WTC11 (cell line): ENCODE measurements around the gene PMAIP1. TPM values are rescaled to one million over a fixed set of nuclear protein-coding genes. Genes with fewer than 3 reads are reported as not detected.
A peak's percentile ranks its signal among the peaks of the same experiment; 100 is the strongest.

ENCODE experiments used
- ATAC-seq: fragments of 200-7000 bp; cut with Tn5 transposase; 2 replicates; pipeline ENCODE4 v1.10.0; 2021; ENCODE audit warnings: mild to moderate bottlenecking, moderate library complexity
- CTCF ChIA-PET: fragments of 300-600 bp; sonication (Branson Sonifier 250); formaldehyde crosslinking; loops from one replicate; lab custom pipeline; 2021; ENCODE audit warnings: antibody characterized with exemption; lab: Charles Lee
- POLR2A ChIA-PET: fragments of 350-600 bp; sonication (Branson Sonifier 250); formaldehyde crosslinking; loops from one replicate; lab custom pipeline; 2021; ENCODE audit warnings: antibody characterized with exemption; lab: Charles Lee
- DNase-seq: peaks from one replicate; pipeline ENCODE4 v3.0.0; 2021; ENCODE audit warnings: low spot score
- H3K27ac Mint-ChIP-seq: 2 replicates; pipeline ENCODE4 v1.8.0; 2021; ENCODE audit warnings: mixed read lengths
- H3K27me3 Mint-ChIP-seq: 2 replicates; pipeline ENCODE4 v1.8.0; 2021; ENCODE audit warnings: low read depth, mild to moderate bottlenecking, moderate library complexity, mixed read lengths
- H3K36me3 Mint-ChIP-seq: 2 replicates; pipeline ENCODE4 v1.8.0; 2021; ENCODE audit warnings: mixed read lengths
- H3K4me1 Mint-ChIP-seq: 2 replicates; pipeline ENCODE4 v1.8.0; 2022; ENCODE audit warnings: mixed read lengths
- H3K4me3 Mint-ChIP-seq: 2 replicates; pipeline ENCODE4 v1.8.0; 2021; ENCODE audit warnings: mild to moderate bottlenecking, moderate library complexity, mixed read lengths
- H3K9me3 Mint-ChIP-seq: 2 replicates; pipeline ENCODE4 v1.8.0; 2021; ENCODE audit warnings: mixed read lengths
- ARID4B ChIP-seq: sonication (generic); formaldehyde crosslinking; IDR thresholded peaks from 2 replicates; pipeline ENCODE4 v1.8.0; 2023; ENCODE audit warnings: missing genetic modification reagents, mild to moderate bottlenecking, borderline replicate concordance
- ATF1 ChIP-seq: sonication (generic); formaldehyde crosslinking; IDR thresholded peaks from 2 replicates; pipeline ENCODE4 v1.8.1; 2023; ENCODE audit warnings: mild to moderate bottlenecking, moderate library complexity, missing genetic modification reagents
- CREB1 ChIP-seq: sonication (generic); formaldehyde crosslinking; IDR thresholded peaks from 2 replicates; pipeline ENCODE4 v1.8.0; 2023; ENCODE audit warnings: mild to moderate bottlenecking, missing genetic modification reagents
- ELF4 ChIP-seq: sonication (generic); formaldehyde crosslinking; IDR thresholded peaks from 2 replicates; pipeline ENCODE4 v1.8.1; 2022; ENCODE audit warnings: low read depth, mild to moderate bottlenecking, moderate library complexity, missing genetic modification reagents
- HMGXB4 ChIP-seq: sonication (generic); formaldehyde crosslinking; IDR thresholded peaks from 2 replicates; pipeline ENCODE4 v1.8.1; 2023; ENCODE audit warnings: mild to moderate bottlenecking, moderate library complexity, missing genetic modification reagents
- NFATC4 ChIP-seq: fragments of 250-450 bp; sonication (Bioruptor Pico); IDR thresholded peaks from 2 replicates; pipeline ENCODE4 v1.9.0; 2021; ENCODE audit warnings: mild to moderate bottlenecking
- PRRX2 ChIP-seq: fragments of 250-450 bp; sonication (Bioruptor Pico); IDR thresholded peaks from 2 replicates; pipeline ENCODE4 v1.8.0; 2021; ENCODE audit warnings: mild to moderate bottlenecking
- SOX15 ChIP-seq: fragments of 250-450 bp; sonication (Bioruptor Pico); IDR thresholded peaks from 2 replicates; pipeline ENCODE4 v1.9.0; 2021; ENCODE audit warnings: mild to moderate bottlenecking
- TEAD4 ChIP-seq: sonication (generic); formaldehyde crosslinking; IDR thresholded peaks from 2 replicates; pipeline ENCODE4 v1.8.0; 2022; ENCODE audit warnings: mild to moderate bottlenecking, missing genetic modification reagents
- USF1 ChIP-seq: sonication (generic); formaldehyde crosslinking; IDR thresholded peaks from 2 replicates; pipeline ENCODE4 v1.8.0; 2022; ENCODE audit warnings: mild to moderate bottlenecking, missing genetic modification reagents
- ZMAT4 ChIP-seq: fragments of 250-450 bp; sonication (Bioruptor Pico); IDR thresholded peaks from 2 replicates; pipeline ENCODE4 v1.9.0; 2021; ENCODE audit warnings: mild to moderate bottlenecking
- ZNF121 ChIP-seq: sonication (generic); formaldehyde crosslinking; IDR thresholded peaks from 2 replicates; pipeline ENCODE4 v1.8.0; 2023; ENCODE audit warnings: missing genetic modification reagents
- ZNF232 ChIP-seq: sonication (generic); formaldehyde crosslinking; IDR thresholded peaks from 2 replicates; pipeline ENCODE4 v1.8.0; 2022; ENCODE audit warnings: mild to moderate bottlenecking, missing genetic modification reagents
- ZNF281 ChIP-seq: sonication (generic); formaldehyde crosslinking; IDR thresholded peaks from 2 replicates; pipeline ENCODE4 v1.8.0; 2023; ENCODE audit warnings: mild to moderate bottlenecking, missing genetic modification reagents
- ZNF317 ChIP-seq: sonication (generic); formaldehyde crosslinking; IDR thresholded peaks from 2 replicates; pipeline ENCODE4 v1.8.1; 2023; ENCODE audit warnings: low read depth, mild to moderate bottlenecking, moderate library complexity, missing genetic modification reagents, borderline replicate concordance
- total RNA-seq: library from RNA; stranded (reverse); gene quantifications from 3 replicates; pipeline ENCODE4 v1.2.3, GENCODE V29; 2021
- TF ChIP-seq, protein P1 (sequence below): fragments of 200-600 bp; IDR thresholded peaks from 2 replicates; pipeline ENCODE4 v1.8.0; 2022; ENCODE audit warnings: antibody characterized with exemption
- TF ChIP-seq, protein P2 (sequence below): fragments of 250-450 bp; sonication (Bioruptor Pico); IDR thresholded peaks from 2 replicates; pipeline ENCODE4 v1.8.0; 2021; ENCODE audit warnings: mild to moderate bottlenecking
- TF ChIP-seq, protein P3 (sequence below): sonication (generic); formaldehyde crosslinking; IDR thresholded peaks from 2 replicates; pipeline ENCODE4 v1.8.1; 2022; ENCODE audit warnings: mild to moderate bottlenecking, moderate library complexity, missing genetic modification reagents
- TF ChIP-seq, protein P4 (sequence below): sonication (generic); formaldehyde crosslinking; IDR thresholded peaks from 2 replicates; pipeline ENCODE4 v1.8.0; 2023; ENCODE audit warnings: missing genetic modification reagents

The PMAIP1 gene
- total RNA-seq, 1 experiment from 2014 or later, result 152 TPM

GRCh38 chr18:59899298-59900221 lies at the start of gene PMAIP1 (continued):
- TF ChIP-seq, protein P1, sequence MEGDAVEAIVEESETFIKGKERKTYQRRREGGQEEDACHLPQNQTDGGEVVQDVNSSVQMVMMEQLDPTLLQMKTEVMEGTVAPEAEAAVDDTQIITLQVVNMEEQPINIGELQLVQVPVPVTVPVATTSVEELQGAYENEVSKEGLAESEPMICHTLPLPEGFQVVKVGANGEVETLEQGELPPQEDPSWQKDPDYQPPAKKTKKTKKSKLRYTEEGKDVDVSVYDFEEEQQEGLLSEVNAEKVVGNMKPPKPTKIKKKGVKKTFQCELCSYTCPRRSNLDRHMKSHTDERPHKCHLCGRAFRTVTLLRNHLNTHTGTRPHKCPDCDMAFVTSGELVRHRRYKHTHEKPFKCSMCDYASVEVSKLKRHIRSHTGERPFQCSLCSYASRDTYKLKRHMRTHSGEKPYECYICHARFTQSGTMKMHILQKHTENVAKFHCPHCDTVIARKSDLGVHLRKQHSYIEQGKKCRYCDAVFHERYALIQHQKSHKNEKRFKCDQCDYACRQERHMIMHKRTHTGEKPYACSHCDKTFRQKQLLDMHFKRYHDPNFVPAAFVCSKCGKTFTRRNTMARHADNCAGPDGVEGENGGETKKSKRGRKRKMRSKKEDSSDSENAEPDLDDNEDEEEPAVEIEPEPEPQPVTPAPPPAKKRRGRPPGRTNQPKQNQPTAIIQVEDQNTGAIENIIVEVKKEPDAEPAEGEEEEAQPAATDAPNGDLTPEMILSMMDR, result no peak
- TF ChIP-seq TEAD4 (no peak), SOX15 (CRISPR knock-in tag) (no peak), USF1 (CRISPR knock-in tag) (no peak), ARID4B (CRISPR knock-in tag) (peak; percentile 78; the same call in 1 of the 2 replicates), ZNF281 (CRISPR knock-in tag) (no peak), ZMAT4 (no peak), ELF4 (CRISPR knock-in tag) (no peak), ZNF317 (CRISPR knock-in tag) (no peak), NFATC4 (no peak), CREB1 (no peak; the same call in 1 of the 2 replicates)
- TF ChIP-seq, protein P2, sequence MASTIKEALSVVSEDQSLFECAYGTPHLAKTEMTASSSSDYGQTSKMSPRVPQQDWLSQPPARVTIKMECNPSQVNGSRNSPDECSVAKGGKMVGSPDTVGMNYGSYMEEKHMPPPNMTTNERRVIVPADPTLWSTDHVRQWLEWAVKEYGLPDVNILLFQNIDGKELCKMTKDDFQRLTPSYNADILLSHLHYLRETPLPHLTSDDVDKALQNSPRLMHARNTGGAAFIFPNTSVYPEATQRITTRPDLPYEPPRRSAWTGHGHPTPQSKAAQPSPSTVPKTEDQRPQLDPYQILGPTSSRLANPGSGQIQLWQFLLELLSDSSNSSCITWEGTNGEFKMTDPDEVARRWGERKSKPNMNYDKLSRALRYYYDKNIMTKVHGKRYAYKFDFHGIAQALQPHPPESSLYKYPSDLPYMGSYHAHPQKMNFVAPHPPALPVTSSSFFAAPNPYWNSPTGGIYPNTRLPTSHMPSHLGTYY (CRISPR knock-in tag), result no peak

- POLR2A ChIA-PET, result no interaction called here
- no peak overlapping the region for H3K4me3 Mint-ChIP-seq
- no peak for DNase-seq
- no peaks in the 10 kb centered on the region for H3K36me3 Mint-ChIP-seq
- no peak overlapping the region; the same call in 1 of the 2 replicates for H3K27ac Mint-ChIP-seq
- no peak for ATAC-seq
- CTCF ChIA-PET, result interaction anchor here (2.8 kb wide), 1 partner anchor 15 kb away, joined by 7 read pairs; no protein-coding TSS in a partner anchor
- peaks cover 21% of the 10 kb centered on the region for H3K4me1 Mint-ChIP-seq
- no peaks in the 10 kb centered on the region; the same call in 1 of the 2 replicates for H3K27me3 Mint-ChIP-seq
- H3K9me3 Mint-ChIP-seq, result no peaks in the 10 kb centered on the region
- TF ChIP-seq, protein P3, sequence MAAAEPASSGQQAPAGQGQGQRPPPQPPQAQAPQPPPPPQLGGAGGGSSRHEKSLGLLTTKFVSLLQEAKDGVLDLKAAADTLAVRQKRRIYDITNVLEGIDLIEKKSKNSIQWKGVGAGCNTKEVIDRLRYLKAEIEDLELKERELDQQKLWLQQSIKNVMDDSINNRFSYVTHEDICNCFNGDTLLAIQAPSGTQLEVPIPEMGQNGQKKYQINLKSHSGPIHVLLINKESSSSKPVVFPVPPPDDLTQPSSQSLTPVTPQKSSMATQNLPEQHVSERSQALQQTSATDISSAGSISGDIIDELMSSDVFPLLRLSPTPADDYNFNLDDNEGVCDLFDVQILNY (CRISPR knock-in tag), result no peak
- no peak for TF ChIP-seq ATF1 (CRISPR knock-in tag)
- TF ChIP-seq PRRX2 (CRISPR knock-in tag), result no peak
- TF ChIP-seq, protein P4, sequence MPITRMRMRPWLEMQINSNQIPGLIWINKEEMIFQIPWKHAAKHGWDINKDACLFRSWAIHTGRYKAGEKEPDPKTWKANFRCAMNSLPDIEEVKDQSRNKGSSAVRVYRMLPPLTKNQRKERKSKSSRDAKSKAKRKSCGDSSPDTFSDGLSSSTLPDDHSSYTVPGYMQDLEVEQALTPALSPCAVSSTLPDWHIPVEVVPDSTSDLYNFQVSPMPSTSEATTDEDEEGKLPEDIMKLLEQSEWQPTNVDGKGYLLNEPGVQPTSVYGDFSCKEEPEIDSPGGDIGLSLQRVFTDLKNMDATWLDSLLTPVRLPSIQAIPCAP, result no peak
- TF ChIP-seq ZNF121 (CRISPR knock-in tag), result no peak
- no peak for TF ChIP-seq ELF4 (CRISPR knock-in tag)
- TF ChIP-seq HMGXB4 (CRISPR knock-in tag), result no peak
- no peak for TF ChIP-seq ZNF232
These were observed 47.9 kb upstream of the PMAIP1 start for GRCh38 chr18:59851784-59852399.
